ENCODE results near the gene TLN1. TPM values are rescaled to one million over a fixed set of nuclear protein-coding genes. Genes with fewer than 3 reads are reported as not detected.

The TLN1 gene
- polyA plus RNA-seq, 3 donors: 46.6 to 251 (median 93.0) TPM

- intact Hi-C loops (cut with micrococcal nuclease): no loop called here
- Histone ChIP-seq H2AFZ (ENCODE audit: insufficient read depth, low read depth, low read length, poor library complexity, severe bottlenecking) (peak overlapping the region; percentile 6), H3K4me1 (ENCODE audit: control insufficient read depth in 1 of 2, insufficient read depth in 2 of 2, low read length in 2 of 2) (peaks cover 46 to 50% of the 10 kb centered on the region in 2 donors), H3K9ac (ENCODE audit: insufficient read depth, low read length, poor library complexity, severe bottlenecking) (no peak overlapping the region), H4K20me1 (ENCODE audit: insufficient read depth, low read length) (peaks cover 93% of the 10 kb centered on the region), H3K27ac (ENCODE audit: low read depth in 1 of 2, low read length in 2 of 2) (peak overlapping the region; percentile 15 to 74), H3K4me2 (replicated peaks; ENCODE audit: extremely low read depth, low read length, poor library complexity, severe bottlenecking) (peak overlapping the region; percentile 28), H3K9me3 (replicated peaks in 1 of 2; ENCODE audit: control insufficient read depth in 1 of 2, insufficient read depth in 1 of 2, low read length in 2 of 2) (no peaks in the 10 kb centered on the region), H3K36me3 (replicated peaks in 1 of 2; ENCODE audit: control insufficient read depth in 1 of 2, insufficient read depth in 2 of 2, low read length in 2 of 2) (peaks cover 46 to 57% of the 10 kb centered on the region in 2 donors), H3K79me2 (ENCODE audit: insufficient read depth, low read length) (peaks cover 55% of the 10 kb centered on the region), H3K27me3 (ENCODE audit: control insufficient read depth in 2 of 2, insufficient read depth in 2 of 2, low read length in 2 of 2) (no peaks in the 10 kb centered on the region), H3K4me3 (replicated peaks in 1 of 3; ENCODE audit: low read depth in 2 of 3, low read length in 3 of 3) (no peak overlapping the region)
- peak overlapping the region in 1 of 2 donors; percentile 17 for H3K4me3 Mint-ChIP-seq
- H3K9me3 Mint-ChIP-seq: no peaks in the 10 kb centered on the region
- peaks cover 62 to 74% of the 10 kb centered on the region in 2 donors for H3K36me3 Mint-ChIP-seq
- peaks cover 0 to 1% (median 0%) of the 10 kb centered on the region in 3 donors for H3K27me3 Mint-ChIP-seq (ENCODE audit: low read depth in 3 of 3)
- DNase-seq: no peak
- TF ChIP-seq CTCF (IDR thresholded peaks at IDR 0.05): no peak
- H3K27ac Mint-ChIP-seq: peak overlapping the region; percentile 24 to 91 (median 68)
- H3K4me1 Mint-ChIP-seq: peaks cover 50% of the 10 kb centered on the region
- no CpG with 5 or more reads among the region's 8 CpGs for WGBS (ENCODE audit: insufficient coverage)
Measured at GRCh38 chr9:35743880-35744518, 12.0 kb upstream of the TLN1 start.

GRCh38 chr9:35743452-35743851 lies 11.5 kb upstream of the TLN1 start:
- Mint-ChIP-seq H3K4me1 (peaks cover 49% of the 10 kb centered on the region), H3K36me3 (peaks cover 67 to 79% of the 10 kb centered on the region in 2 donors), H3K9me3 (peaks cover 0 to 2% (median 0%) of the 10 kb centered on the region in 7 donors), H3K27me3 (ENCODE audit: low read depth in 3 of 3) (peaks cover 0 to 1% (median 0%) of the 10 kb centered on the region in 3 donors), H3K4me3 (peak overlapping the region in 1 of 2 donors; percentile 17), H3K27ac (peak overlapping the region; percentile 24 to 91 (median 68))
- Histone ChIP-seq H3K79me2 (ENCODE audit: insufficient read depth, low read length) (peaks cover 50% of the 10 kb centered on the region), H3K36me3 (replicated peaks in 1 of 2; ENCODE audit: control insufficient read depth in 1 of 2, insufficient read depth in 2 of 2, low read length in 2 of 2) (peaks cover 51 to 63% of the 10 kb centered on the region in 2 donors), H3K27me3 (ENCODE audit: control insufficient read depth in 2 of 2, insufficient read depth in 2 of 2, low read length in 2 of 2) (no peaks in the 10 kb centered on the region), H3K9ac (ENCODE audit: insufficient read depth, low read length, poor library complexity, severe bottlenecking) (no peak overlapping the region), H3K4me3 (replicated peaks in 1 of 3; ENCODE audit: low read depth in 2 of 3, low read length in 3 of 3) (no peak overlapping the region), H4K20me1 (ENCODE audit: insufficient read depth, low read length) (peaks cover 96% of the 10 kb centered on the region), H3K9me3 (replicated peaks in 1 of 2; ENCODE audit: control insufficient read depth in 1 of 2, insufficient read depth in 1 of 2, low read length in 2 of 2) (no peaks in the 10 kb centered on the region), H3K4me2 (replicated peaks; ENCODE audit: extremely low read depth, low read length, poor library complexity, severe bottlenecking) (peak overlapping the region; percentile 28), H3K4me1 (ENCODE audit: control insufficient read depth in 1 of 2, insufficient read depth in 2 of 2, low read length in 2 of 2) (peaks cover 45 to 48% of the 10 kb centered on the region in 2 donors), H2AFZ (ENCODE audit: insufficient read depth, low read depth, low read length, poor library complexity, severe bottlenecking) (peak overlapping the region; percentile 6), H3K27ac (ENCODE audit: low read depth in 1 of 2, low read length in 2 of 2) (peak overlapping the region in 1 of 2 donors; percentile 74)
- intact Hi-C loops (cut with micrococcal nuclease): no loop called here
- WGBS (ENCODE audit: insufficient coverage): 25% methylated on average over 2 of the region's 2 CpGs
- peak in 2 of 3 donors; percentile 27 to 29 for DNase-seq
- TF ChIP-seq CTCF (IDR thresholded peaks at IDR 0.05): no peak

Measured in CD14-positive monocyte (primary cell).